ENCODE measurements around the gene RUNX2.
"Not testable (repeated sequence)": the region's sequence is repeated elsewhere in the genome, so short reads cannot be mapped to it uniquely, and the experiment has no call there.

RUNX2 gene

DNA sequence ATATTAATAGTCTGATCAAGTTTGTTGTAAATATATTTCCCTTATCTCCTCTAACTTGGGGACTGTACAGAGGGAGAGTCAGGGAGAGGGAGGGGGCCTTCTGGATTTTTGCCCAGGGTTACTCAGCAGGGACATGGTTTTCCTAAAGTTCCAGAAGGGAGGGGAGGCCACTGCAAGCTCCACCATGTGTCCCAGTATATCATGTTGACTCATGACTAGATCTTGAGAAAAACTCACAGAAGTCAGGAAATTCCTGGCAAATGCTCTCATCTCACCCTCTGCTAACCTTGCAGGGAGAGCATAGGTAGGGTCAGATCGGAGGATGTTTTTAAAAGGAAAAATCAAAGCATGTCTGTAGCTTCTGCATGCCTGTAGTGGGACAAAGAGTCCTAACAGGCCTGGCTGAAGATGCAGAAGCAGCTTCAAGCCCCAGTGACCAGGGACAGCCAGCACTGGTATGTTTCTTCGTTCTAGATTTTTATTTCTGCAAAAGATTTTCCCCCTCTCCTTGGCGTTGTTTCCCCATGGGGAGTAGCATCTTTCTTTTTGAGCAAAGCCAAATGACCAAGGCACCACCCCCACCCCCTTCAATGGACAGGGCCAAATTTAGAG, 322.5 kb downstream of the RUNX2 start:
- DNase-seq (ENCODE audit: low read depth), result no peak

DNA sequence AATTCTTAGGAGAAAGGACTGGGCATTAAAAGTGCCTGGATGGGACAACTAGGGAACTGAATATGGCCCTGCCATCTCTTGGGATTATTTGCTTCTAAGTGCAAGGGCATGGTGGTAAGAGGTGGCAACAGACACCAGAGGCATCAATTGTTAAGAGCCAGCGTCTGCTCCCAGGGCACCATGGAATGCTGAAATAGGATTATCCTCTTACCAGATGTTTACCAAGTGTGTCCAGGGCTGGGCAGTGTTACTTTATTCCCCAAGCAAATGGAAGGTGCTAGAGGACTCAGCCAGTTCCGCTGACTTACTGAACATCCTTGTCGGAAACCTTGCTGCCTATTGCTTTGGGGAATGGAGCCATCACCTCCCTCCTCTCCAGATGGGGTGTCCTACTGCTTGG, 323.2 kb downstream of the RUNX2 start:
- no peak for DNase-seq (ENCODE audit: low read depth)

DNA sequence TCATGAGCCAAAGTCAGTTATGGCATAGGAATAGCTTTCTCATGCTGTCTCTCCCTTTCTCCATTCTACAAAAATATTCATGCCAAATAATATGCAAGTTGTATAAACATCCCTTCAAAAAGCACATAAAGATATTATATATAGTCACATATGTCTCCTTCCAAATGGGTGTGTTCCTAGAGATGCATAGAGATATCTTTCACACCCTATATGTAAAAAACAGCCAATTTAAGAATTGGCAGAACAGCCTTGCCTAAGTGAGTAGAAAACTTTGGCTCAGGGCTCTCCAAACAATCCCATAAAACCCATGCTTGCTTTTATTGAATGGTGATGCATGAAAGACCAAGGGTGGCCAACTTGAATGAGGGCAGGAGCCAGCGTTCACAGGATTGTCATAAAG, 324.3 kb downstream of the RUNX2 start:
- no peak for DNase-seq (ENCODE audit: low read depth)

DNA sequence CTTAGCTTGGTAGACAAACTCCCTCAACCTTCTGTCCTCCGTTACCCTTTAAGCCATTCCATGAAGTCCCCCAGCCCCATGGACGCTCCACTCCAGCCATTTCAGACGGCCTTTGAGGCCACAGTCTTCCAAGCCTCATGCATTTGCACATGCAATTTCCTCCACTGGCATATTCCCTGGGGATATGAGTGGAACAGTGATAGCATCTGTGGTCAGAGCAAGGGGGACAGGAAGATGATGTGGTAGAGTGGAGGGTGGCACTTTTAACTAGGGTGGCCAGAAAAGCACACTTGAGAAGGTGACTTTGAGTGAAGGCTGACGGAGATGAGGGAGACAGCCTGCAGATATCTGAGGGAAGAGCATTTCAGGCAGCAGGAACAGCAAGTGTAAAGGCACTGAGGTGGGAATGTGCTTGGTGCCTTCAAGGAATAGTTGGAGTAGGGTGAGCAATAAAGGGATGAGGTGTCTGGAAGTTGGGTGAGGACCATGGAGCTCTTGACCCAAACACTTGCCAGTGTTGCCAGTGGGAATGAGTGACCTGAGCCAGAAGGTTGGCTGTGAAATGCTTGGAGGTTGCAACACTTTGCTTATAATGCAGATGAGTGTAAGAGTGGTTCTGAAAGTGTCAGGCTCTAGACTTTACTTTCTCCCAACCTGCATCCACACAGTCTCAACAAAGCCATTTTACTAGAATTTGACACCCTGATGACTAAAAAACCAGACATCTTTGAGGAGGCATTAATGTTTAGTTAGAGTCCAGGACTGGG, 325.2 kb downstream of the RUNX2 start:
- no peak for DNase-seq (ENCODE audit: low read depth)

DNA sequence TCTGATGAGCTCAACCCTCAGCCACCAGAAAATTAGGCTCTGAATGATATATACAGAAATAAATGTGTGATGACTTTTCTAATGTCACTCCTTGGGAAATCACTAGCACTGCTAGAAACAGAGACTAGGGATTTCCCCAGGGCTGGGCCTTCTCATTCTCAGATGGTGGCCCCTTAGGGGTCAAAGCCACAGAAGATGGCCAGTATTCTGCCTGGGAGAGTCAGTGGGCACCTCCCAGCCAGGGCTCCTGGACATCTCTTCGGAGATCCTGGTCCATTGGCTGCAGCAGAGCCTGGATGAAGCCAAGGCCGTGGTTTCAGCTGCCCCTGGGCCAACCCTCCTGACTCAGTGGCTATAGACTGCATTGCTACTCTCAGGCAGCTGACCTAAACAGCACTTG, 326.5 kb downstream of the RUNX2 start:
- no peak for DNase-seq (ENCODE audit: low read depth)

DNA sequence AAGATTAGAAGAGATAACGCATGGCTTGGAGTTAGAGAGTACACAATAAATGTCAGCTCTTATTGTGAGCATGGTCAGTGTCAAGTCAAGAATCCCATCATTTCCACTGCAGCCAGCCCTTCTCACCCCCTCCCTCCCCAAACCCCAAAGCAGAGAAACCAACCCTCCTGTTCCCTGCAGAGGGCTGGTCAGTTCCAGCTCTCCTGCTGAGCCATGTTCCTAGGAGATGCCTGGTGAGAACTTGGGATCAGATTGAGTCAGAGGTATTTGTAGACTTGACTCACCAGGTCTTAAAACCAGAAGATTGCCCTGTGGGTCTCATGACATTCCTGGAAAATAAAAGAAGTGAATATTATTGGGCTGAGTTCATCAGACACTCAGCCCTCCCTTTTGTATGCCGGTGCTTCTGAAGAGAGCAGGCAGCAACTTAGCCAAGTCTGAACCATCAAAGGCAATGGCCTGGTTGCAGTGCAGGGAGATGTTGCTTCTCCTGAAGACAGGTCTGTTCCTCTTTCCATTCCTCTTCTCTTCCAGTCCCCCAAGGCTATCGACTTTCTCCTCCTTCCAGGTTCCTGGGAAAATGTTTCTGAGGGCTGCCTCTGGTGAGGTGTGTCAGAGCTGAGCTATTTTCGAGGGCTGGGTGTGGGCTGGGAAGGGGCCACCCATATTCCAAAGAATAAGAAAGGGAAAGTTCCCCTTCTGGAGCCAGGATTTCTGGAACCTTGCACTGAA, 327.8 kb downstream of the RUNX2 start:
- DNase-seq (ENCODE audit: low read depth), result no peak

DNA sequence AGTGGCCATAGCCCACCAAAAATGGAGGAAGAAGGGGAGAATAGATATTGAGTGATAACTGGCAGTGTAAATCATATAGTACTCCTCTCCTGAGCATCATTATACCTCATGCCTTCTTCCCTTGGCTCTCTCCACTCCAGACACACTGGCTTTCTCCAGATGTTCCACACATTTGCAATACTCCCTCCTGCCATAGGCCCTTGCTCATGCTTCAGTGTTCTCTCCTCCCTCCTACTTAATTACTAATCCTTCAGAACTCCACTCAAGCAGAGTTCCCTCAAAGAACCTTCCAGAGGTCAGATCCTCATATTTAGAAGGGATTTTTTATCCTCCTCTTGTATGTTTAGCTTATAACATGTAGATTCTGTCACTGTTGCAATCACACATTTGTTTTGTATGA, 329.1 kb downstream of the RUNX2 start:
- no peak for DNase-seq (ENCODE audit: low read depth)

DNA sequence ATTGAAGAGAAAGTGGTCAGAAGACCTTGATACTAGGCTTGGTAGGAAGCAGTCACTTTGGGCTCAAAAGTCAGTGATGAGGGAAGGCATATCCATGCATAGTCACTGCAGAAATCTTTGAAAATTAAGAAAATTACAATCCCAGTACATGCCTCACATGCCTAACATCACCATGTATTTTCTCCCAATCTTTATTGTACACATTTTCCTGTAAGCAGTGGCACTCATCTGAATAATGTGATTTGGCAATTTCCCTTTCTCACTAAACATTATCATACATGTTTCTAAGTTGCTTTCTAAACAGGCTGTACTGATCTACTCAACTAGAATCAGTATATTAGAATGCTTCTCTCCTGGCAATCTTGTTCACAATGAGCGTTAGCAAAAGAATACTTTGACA, 330.3 kb downstream of the RUNX2 start:
- DNase-seq (ENCODE audit: low read depth), result no peak

DNA sequence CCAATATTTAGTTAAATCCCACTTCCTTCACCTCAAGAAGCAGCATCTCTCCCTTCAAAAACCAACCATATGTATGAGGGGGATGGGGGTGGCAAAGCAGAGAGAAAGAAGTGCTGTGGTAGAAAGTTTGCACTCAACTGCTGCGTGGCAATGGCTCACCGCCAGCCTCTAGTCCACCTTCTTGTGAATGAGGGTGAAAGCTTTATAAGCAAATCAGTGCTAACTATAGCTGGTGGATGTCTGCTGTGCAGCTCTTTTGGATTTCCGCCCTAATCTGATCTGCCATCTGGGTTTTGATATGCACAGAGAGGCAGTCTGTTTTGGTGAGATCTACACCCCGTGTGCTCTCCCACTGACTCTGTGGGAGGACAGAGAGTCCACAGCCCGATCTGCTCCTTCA, 330.8 kb downstream of the RUNX2 start:
- DNase-seq (ENCODE audit: low read depth), result no peak

DNA sequence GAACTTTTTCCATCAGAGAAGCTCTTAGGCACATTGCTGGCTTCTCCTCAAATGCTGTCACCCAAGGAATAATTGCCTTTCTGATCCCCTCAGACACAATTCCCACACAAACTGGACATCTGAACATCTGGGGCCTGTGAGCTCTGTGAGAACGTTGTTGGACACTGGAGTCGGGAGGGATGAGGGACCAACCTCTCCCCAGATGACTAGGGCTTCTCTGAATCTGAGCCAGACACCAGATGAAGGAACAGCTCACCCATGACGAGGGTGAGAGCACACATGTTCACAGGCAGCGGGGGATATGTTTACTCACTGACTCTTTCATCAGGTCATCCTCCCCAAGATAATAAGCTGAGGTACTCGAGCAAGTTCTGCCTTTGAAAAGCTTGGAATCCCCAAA, 333.5 kb downstream of the RUNX2 start:
- DNase-seq (ENCODE audit: low read depth), result no peak

DNA sequence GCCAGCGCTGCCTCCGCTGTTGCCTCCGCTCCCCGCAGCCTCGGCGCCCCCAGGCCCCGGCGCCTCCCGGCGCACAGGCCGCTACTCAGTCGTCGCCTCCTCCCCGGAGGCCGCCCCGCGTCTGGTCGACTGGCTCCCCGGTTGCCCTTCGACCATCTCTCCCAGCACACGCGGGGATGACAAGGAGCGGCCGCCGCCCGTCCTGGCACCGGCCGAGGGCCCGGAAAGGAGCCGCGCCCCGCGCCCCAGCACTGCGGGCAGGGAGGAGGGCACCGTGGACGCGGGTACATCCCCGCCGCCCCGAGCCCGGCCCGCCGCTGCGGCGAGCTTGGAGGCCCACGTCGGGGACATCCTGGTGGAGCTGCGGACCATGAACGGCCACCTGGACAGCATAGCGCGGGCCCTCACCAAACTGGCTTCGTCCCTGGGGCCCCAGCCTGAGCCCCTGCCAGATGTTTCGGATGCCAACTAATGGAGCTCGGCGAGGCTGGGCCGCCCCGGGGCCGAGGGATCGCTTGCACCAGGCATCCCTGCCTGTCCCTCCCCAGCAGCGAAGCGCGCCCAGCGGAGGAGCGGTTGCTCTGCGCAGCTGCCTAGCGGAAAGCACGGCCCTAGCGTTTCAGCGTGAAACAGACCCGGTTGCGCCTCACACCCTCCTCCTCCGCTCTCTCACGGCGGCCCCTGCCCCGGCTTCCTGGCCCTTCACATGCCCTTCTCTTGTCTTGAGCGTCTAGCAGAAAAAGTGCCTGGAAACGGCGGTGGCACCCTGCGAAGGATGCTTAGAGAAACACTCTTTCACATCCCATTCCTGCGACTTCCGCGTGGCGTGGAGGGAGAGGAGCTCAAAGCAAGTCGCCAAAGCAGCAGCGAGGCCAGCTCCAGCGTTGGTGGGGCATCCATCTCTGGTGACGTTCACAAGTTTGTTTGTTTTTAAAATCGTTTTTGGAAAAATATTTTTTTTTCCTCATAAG, 335.4 kb downstream of the RUNX2 start:
- DNase-seq (ENCODE audit: low read depth), result peak; percentile 20

DNA sequence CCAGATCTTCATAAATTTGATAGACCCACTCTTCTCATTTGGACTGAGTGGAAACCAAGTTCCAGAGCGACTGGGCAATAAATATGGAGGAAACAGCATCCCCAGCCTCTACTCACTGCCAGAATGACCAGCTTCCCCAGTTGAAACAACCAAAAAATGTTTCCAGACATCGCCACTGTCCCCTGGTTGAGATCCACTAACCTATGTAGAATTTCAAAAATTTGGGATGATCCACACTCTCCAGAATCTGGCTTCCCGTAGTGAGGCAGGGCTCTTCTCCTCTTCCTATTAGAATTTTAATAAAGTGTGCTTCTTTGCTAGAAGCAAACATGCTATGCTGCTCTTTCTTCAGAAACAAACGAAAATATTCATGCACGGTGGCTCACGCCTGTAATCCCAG, 336.6 kb downstream of the RUNX2 start:
- no peak for DNase-seq (ENCODE audit: low read depth)

DNA sequence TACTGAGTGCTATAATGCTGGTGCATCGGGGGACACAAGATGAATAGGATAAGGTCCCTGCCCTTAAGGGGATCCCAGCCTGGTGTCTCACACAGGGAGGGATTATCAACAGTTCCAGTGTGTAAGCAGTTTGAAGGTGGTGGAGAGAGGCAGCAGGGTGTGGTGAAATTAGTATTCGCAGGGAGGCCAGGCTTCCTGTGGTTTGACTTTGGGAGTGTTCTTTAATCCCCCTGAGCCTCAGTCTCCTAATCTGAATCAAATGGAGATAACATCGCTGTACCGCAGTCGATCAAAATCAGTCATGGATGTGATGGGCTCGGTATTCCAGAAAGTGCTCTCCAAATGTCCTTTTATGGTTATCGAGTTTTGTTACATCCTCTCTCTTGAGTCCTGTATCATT, 337.7 kb downstream of the RUNX2 start:
- no peak for DNase-seq (ENCODE audit: low read depth)

DNA sequence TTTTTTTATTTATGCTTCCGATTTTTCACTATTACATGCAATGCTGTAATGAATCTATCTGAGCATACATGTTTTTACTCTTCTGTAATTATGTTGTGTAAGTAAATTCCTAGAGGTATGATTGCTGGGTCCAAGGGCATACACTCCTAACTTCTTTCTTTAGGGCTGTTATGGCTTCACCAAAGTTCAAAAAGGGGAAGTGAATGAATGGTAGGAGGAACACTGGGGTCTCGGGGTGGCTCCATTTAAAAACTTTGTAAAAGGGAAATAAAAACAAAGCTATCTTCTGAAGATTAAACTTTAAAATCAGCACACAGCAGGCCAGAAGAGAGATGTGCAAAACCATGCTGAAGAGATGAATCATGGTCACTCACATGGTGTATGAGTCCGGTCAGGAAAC, 338.7 kb downstream of the RUNX2 start:
- DNase-seq (ENCODE audit: low read depth), result no peak

DNA sequence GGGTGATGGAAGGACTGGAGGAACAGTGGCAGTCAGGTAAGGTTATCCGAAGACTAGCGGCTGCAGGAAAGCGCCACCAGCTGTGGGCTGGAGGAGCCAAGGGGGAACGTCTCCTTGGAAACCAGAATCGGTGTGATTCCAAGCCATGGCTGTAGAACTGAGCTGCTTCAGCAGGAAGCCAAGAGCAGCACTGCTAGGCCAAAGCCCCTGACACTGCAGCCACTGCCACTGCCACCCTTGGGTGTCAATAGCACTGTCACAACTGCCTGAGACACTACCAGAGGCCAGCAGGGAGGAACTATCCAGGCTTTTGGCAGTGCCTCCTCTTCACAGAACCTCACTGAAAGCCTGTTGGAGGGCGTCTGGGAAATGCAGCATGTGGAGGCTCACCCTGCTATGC, 339.2 kb downstream of the RUNX2 start:
- no peak for DNase-seq (ENCODE audit: low read depth)

DNA sequence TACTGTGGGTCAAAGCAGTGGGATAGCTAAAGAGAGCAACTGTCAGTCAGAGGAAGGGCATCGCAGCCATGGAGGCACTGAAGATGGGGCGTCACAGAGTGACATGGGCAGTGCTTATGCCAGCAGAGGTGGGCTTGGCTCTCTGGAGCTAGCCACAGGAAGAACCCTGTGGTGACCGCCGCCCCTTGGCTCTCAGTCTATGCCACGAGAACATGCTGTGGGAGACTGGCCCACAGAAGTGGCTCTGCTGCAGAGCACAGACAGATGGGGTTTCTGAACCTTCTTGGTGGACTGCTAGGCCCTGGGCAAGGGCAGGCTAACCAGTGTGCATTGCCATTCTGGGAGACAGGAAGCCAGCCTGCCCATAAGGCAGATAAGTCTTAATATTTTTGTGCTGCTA, 339.6 kb downstream of the RUNX2 start:
- DNase-seq (ENCODE audit: low read depth), result no peak

DNA sequence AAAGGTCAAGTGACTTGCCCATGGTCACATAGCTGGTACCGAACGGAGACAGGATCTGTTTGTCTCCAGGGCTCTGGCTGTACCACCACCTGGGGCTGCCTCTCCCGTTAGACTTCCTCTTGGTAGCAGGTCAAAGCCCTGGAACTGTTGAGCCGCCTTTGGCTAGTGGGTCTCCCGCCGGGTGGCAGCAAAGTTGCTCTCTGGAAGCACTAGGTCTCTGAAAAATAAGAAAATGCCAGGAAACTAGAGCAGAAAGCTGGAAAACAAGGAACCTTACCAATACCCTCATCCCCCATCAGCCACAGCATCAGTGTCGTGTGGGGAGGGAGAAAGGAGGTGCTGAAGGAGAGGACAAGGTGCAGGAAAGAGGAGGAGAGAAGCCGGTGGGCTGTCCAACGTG, 340.6 kb downstream of the RUNX2 start:
- no peak for DNase-seq (ENCODE audit: low read depth)

DNA sequence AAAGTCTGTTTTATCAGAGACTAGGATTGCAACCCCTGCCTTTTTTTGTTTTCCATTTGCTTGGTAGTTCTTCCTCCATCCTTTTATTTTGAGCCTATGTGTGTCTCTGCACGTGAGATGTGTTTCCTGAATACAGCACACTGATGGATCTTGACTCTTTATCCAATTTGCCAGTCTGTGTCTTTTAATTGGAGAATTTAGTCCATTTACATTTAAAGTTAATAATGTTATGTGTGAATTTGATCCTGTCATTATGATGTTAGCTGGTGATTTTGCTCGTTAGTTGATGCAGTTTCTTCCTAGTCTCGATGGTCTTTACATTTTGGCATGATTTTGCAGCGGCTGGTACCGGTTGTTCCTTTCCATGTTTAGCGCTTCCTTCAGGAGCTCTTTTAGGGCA, 345.0 kb downstream of the RUNX2 start:
- DNase-seq (ENCODE audit: low read depth), result not testable (repeated sequence)

DNA sequence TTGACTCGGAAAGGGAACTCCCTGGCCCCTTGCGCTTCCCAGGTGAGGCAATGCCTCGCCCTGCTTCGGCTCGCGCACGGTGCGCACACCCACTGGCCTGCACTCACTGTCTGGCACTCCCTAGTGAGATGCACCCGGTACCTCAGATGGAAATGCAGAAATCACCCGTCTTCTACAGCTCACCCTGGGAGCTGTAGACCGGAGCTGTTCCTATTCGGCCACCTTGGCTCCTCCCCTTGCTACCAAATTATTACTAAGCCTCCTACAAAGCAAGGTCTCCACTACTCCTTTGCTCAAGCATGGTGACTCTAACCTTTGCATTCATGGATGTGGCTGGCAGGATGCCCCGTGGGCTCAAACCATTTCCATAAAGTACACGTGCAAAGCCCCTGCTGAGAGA, 347.0 kb downstream of the RUNX2 start:
- DNase-seq (ENCODE audit: low read depth), result not testable (repeated sequence)

DNA sequence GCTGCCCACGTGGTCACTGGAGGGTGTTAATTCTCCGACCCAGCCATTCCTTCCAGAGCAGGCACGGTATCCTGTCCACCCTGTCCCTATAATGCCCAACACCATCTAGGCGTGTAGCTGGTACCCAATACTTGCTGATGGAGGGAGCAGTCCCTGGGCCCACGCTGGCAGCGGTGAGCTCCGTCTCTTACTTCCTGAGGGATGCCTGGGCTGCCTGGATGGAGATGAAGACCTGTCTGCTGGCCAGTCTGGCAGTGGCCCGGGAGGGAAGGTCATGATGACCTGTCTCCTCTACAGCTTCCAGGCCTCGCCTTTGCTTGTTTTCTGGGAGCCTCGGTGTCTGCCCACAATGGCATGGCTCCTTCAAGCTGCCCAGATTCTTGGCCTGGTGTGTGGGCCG, 347.5 kb downstream of the RUNX2 start:
- DNase-seq (ENCODE audit: low read depth), result no peak

DNA sequence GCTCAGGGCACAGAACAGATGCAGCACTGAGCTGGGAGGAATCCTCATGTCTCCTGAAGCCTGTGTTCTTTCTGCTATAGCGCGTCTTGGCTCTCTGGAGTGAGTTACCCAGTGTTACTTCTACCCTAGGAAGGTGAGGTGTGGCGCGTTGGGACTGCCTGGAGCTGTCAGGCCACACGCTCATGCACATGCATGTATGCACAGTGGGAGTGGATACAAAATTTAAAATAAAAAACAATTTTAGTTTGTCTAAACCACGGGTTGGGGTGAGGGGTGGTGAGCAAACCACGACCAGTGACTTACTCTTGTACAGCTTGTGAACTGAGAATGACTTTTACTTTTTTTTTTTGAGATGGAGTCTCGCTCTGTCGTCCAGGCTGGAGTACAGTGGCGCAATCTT, 348.2 kb downstream of the RUNX2 start:
- DNase-seq (ENCODE audit: low read depth), result no peak

All from activated T-cell treated with anti-CD3 and anti-CD28 coated beads for 1 hour (primary cell).